IMR-90 (cell line): Measurements from ENCODE around the gene TBC1D22A. TPM values are rescaled to one million over a fixed set of nuclear protein-coding genes. Genes with fewer than 3 reads are reported as not detected.
A peak's percentile ranks its signal among the peaks of the same experiment; 100 is the strongest.

Experiments used
- ATAC-seq: fragments of 200-7000 bp; cut with Tn5 transposase; 2 replicates; pipeline ENCODE4 v1.9.1; 2020; ENCODE audit warnings: low read depth, mild to moderate bottlenecking, moderate library complexity
- BruUV-seq: library from RNA; stranded (reverse); fragments of 400-500 nt; replicated peaks from 2 replicates; lab custom pipeline; 2021; lab: Mats Ljungman, UMichigan
- CTCF ChIA-PET: fragments of 300-600 bp; formaldehyde crosslinking; extraction: SDS; loops from one replicate; lab custom pipeline; 2021; ENCODE audit warnings: antibody characterized with exemption; lab: Yijun Ruan, JAX
- POLR2A ChIA-PET: fragments of 300-600 bp; sonication (Branson Sonifier 250); formaldehyde crosslinking; loops from one replicate; lab custom pipeline; 2022; ENCODE audit warnings: antibody characterized with exemption; ENCODE audit not compliant: unreplicated experiment; lab: Charles Lee
- DNase-seq: peaks from one replicate; pipeline ENCODE4 v3.0.0; 2013
- H2AFZ ChIP-seq: replicated peaks from 2 replicates; pipeline ENCODE3; 2013; ENCODE audit warnings: low read length, mild to moderate bottlenecking; ENCODE audit not compliant: poor library complexity
- H2AK5ac ChIP-seq: 2 replicates; pipeline ENCODE4 v1.6.1; 2013; ENCODE audit warnings: low read depth, low read length, inconsistent platforms
- H2AK9ac ChIP-seq: replicated peaks from 2 replicates; pipeline ENCODE3; 2013; ENCODE audit warnings: mild to moderate bottlenecking, low read depth, low read length, moderate library complexity; ENCODE audit not compliant: poor library complexity
- H2BK120ac ChIP-seq: 2 replicates; pipeline ENCODE4 v1.6.1; 2013; ENCODE audit warnings: low read depth, low read length, inconsistent platforms
- H2BK15ac ChIP-seq: 3 replicates; pipeline ENCODE4 v1.6.1; 2013; ENCODE audit warnings: low read depth, low read length, inconsistent platforms
- H2BK20ac ChIP-seq: 2 replicates; pipeline ENCODE4 v1.6.1; 2013; ENCODE audit warnings: low read depth, mild to moderate bottlenecking, inconsistent platforms, low read length, moderate library complexity
- H2BK5ac ChIP-seq: 2 replicates; pipeline ENCODE4 v1.6.1; 2013; ENCODE audit warnings: mild to moderate bottlenecking, low read depth, low read length, inconsistent platforms; ENCODE audit not compliant: poor library complexity, severe bottlenecking
- H3K14ac ChIP-seq: replicated peaks from 2 replicates; pipeline ENCODE4 v1.6.1; 2013; ENCODE audit warnings: low read depth, low read length, inconsistent platforms
- H3K18ac ChIP-seq: 2 replicates; pipeline ENCODE4 v1.6.1; 2013; ENCODE audit warnings: low read depth, low read length, control low read depth
- H3K23ac ChIP-seq: 2 replicates; pipeline ENCODE4 v1.6.1; 2013; ENCODE audit warnings: low read depth, low read length, inconsistent platforms
- H3K27ac ChIP-seq: 2 replicates; pipeline ENCODE4 v1.5.1; 2013; ENCODE audit warnings: mild to moderate bottlenecking, control low read depth, low read length; ENCODE audit not compliant: insufficient read depth
- H3K27me3 ChIP-seq: 2 replicates; pipeline ENCODE4 v1.6.1; 2013; ENCODE audit warnings: low read length; ENCODE audit not compliant: control insufficient read depth, insufficient read depth
- H3K36me3 ChIP-seq: 2 replicates; pipeline ENCODE4 v1.6.1; 2013; ENCODE audit warnings: low read length, mixed read lengths; ENCODE audit not compliant: control insufficient read depth, insufficient read depth
- H3K4ac ChIP-seq: 2 replicates; pipeline ENCODE4 v1.6.1; 2013; ENCODE audit warnings: low read depth, low read length, inconsistent platforms
- H3K4me1 ChIP-seq: 2 replicates; pipeline ENCODE4 v1.6.1; 2013; ENCODE audit warnings: low read length, mixed read lengths; ENCODE audit not compliant: control insufficient read depth, insufficient read depth
- H3K4me2 ChIP-seq: 2 replicates; pipeline ENCODE4 v1.6.1; 2013; ENCODE audit warnings: low read depth, mild to moderate bottlenecking, control low read depth, low read length, moderate library complexity
- H3K4me3 ChIP-seq: 2 replicates; pipeline ENCODE4 v1.5.1; 2013; ENCODE audit warnings: low read depth, mild to moderate bottlenecking, control low read depth, low read length, moderate library complexity; ENCODE audit not compliant: insufficient read depth
- H3K56ac ChIP-seq: 2 replicates; pipeline ENCODE4 v1.6.1; 2013; ENCODE audit warnings: low read length, inconsistent platforms; ENCODE audit not compliant: insufficient read depth; ENCODE audit errors: extremely low read depth
- H3K79me1 ChIP-seq, 2 experiments: 2 replicates each; pipeline ENCODE4 v1.6.1; 2013; ENCODE audit warnings: low read length in 2 of 2, inconsistent platforms in 1 of 2, low read depth in 1 of 2
- H3K9ac ChIP-seq: 2 replicates; pipeline ENCODE4 v1.6.1; 2013; ENCODE audit warnings: low read depth, low read length, control low read depth
- H3K9me1 ChIP-seq: 2 replicates; pipeline ENCODE4 v1.6.1; 2013; ENCODE audit warnings: low read length, inconsistent platforms; ENCODE audit not compliant: insufficient read depth
- H3K9me3 ChIP-seq: 2 replicates; pipeline ENCODE4 v1.6.1; 2013; ENCODE audit warnings: low read length; ENCODE audit not compliant: control insufficient read depth, insufficient read depth
- H4K20me1 ChIP-seq: 2 replicates; pipeline ENCODE4 v1.6.1; 2013; ENCODE audit warnings: low read length, inconsistent platforms; ENCODE audit not compliant: insufficient read depth
- H4K5ac ChIP-seq: 2 replicates; pipeline ENCODE4 v1.6.1; 2013; ENCODE audit warnings: mild to moderate bottlenecking, low read depth, low read length, control low read depth
- H4K8ac ChIP-seq, 2 experiments: 2 replicates each; pipeline ENCODE4 v1.6.1; 2013; ENCODE audit warnings: low read depth in 2 of 2, low read length in 2 of 2, control low read depth in 1 of 2, inconsistent platforms in 1 of 2
- H4K91ac ChIP-seq: 2 replicates; pipeline ENCODE4 v1.6.1; 2013; ENCODE audit warnings: low read depth, low read length, inconsistent platforms; ENCODE audit not compliant: insufficient read depth
- CEBPB ChIP-seq: IDR thresholded peaks from 2 replicates; pipeline ENCODE4 v1.6.1; 2012; ENCODE audit warnings: low read depth, low read length, improper control_type of control experiment
- CHD1 ChIP-seq: IDR thresholded peaks from 2 replicates; pipeline ENCODE4 v1.6.1; 2012; ENCODE audit warnings: low read depth, low read length, improper control_type of control experiment
- CTCF ChIP-seq: conservative IDR thresholded peaks from 2 replicates; pipeline ENCODE4 v1.5.1; 2012; ENCODE audit warnings: mild to moderate bottlenecking, low read depth, low read length, improper control_type of control experiment
- MXI1 ChIP-seq: IDR thresholded peaks from 2 replicates; pipeline ENCODE4 v1.6.1; 2012; ENCODE audit warnings: low read depth, mild to moderate bottlenecking, low read length, moderate library complexity, borderline replicate concordance
- RFX5 ChIP-seq: IDR thresholded peaks from 2 replicates; pipeline ENCODE4 v1.8.0; 2012; ENCODE audit warnings: low read depth, mild to moderate bottlenecking, low read length, moderate library complexity
- SMC3 ChIP-seq: fragments of 150-350 bp; IDR thresholded peaks from 2 replicates; pipeline ENCODE4 v1.6.1; 2016; ENCODE audit warnings: low read depth, mild to moderate bottlenecking, antibody characterized with exemption, low read length, moderate library complexity
- USF2 ChIP-seq: fragments of 150-350 bp; IDR thresholded peaks from 2 replicates; pipeline ENCODE4 v1.6.1; 2017; ENCODE audit warnings: mild to moderate bottlenecking, antibody characterized with exemption, low read length, low read depth
- WGBS, 2 experiments: methylation state at CpG; one replicate each; pipeline versions ENCODE4 v1.1.5 to v1.1.7; 2013; ENCODE audit warnings: missing lambda C conversion rate in 2 of 2; ENCODE audit not compliant: insufficient read length in 1 of 2; ENCODE audit errors: extremely low coverage in 2 of 2; 5-methylcytosine and 5-hydroxymethylcytosine counted together
- dilution Hi-C: fragments of 300-500 bp; cut with HindIII; formaldehyde crosslinking; loops from one replicate; pipeline ENCODE4 v1.14.3; 2018; ENCODE audit warnings: low sequenced_read_pairs; ENCODE audit not compliant: unreplicated experiment
- in situ Hi-C: fragments of 300-500 bp; cut with MboI; formaldehyde crosslinking; loops from 3 replicates; pipeline ENCODE4 v1.14.3; 2019; ENCODE audit warnings: low sequenced_read_pairs, inconsistent platforms, mixed read lengths
- intact Hi-C: fragments of 100-400 bp; cut with micrococcal nuclease; formaldehyde crosslinking; loops from 2 replicates; pipeline ENCODE4 v1.10.0; 2022
- polyA plus RNA-seq, 3 experiments: library from polyadenylated mRNA; depleted of rRNA; stranded (reverse); fragments of >200 nt; gene quantifications; 2 replicates each; pipeline ENCODE4 v1.2.3, GENCODE V29; 2012; ENCODE audit warnings: low replicate concordance in 1 of 3
- total RNA-seq: library from RNA; depleted of rRNA; stranded (reverse); fragments of >200 nt; gene quantifications from 2 replicates; pipeline ENCODE4 v1.2.3, GENCODE V29; 2012

The TBC1D22A gene
- total and polyA plus RNA-seq, 2 of the 4 experiments (the other 2 are of a cell fraction), result 9.0 to 16.7 TPM

GRCh38 chr22:47055921-47056320, 293.5 kb downstream of the TBC1D22A start:
- Histone ChIP-seq H4K91ac (no peak overlapping the region), H3K4me3 (no peak overlapping the region), H4K8ac (no peak overlapping the region), H3K27me3 (no peaks in the 10 kb centered on the region), H3K9ac (no peak overlapping the region), H2AK5ac (no peak overlapping the region), H3K79me1 (no peaks in the 10 kb centered on the region; a peak in 1 of 4 replicates), H2AK9ac (peak overlapping the region; percentile 57), H2BK120ac (no peak overlapping the region), H3K56ac (no peak overlapping the region), H3K9me3 (no peaks in the 10 kb centered on the region), H2BK20ac (no peak overlapping the region), H3K4ac (no peak overlapping the region), H3K27ac (no peak overlapping the region), H3K4me1 (peaks cover 4% of the 10 kb centered on the region), H2BK5ac (no peak overlapping the region), H3K23ac (no peak overlapping the region), H3K36me3 (peaks cover 3% of the 10 kb centered on the region; the same call in 1 of the 2 replicates), H3K4me2 (no peak overlapping the region), H2BK15ac (no peak overlapping the region), H3K14ac (no peak overlapping the region), H2AFZ (no peak overlapping the region), H4K5ac (no peak overlapping the region), H3K9me1 (peaks cover 14% of the 10 kb centered on the region), H3K18ac (no peak overlapping the region), H4K20me1 (no peaks in the 10 kb centered on the region; the same call in 1 of the 2 replicates)
- WGBS, 2 experiments, result 100% methylated on average over 1 of the region's 15 CpGs; no CpG with 5 or more reads in 1 of the 2 experiments
- in situ Hi-C loops (no loop called here), intact Hi-C loops (no loop called here), dilution Hi-C loops (no loop called here)
- ChIA-PET CTCF (no interaction called here), POLR2A (no interaction called here)
- DNase-seq, result no peak
- ATAC-seq, result no peak
- no TSS peak for BruUV-seq
- TF ChIP-seq CTCF (no peak), USF2 (no peak), CHD1 (no peak), CEBPB (no peak), RFX5 (no peak), MXI1 (no peak), SMC3 (no peak)
